ENCODE results near the gene ZNF804A. TPM values are rescaled to one million over a fixed set of nuclear protein-coding genes. Genes with fewer than 3 reads are reported as not detected.

The ZNF804A gene
- total RNA-seq, 1 donor from 2014 or later: 2.7 TPM

DNA sequence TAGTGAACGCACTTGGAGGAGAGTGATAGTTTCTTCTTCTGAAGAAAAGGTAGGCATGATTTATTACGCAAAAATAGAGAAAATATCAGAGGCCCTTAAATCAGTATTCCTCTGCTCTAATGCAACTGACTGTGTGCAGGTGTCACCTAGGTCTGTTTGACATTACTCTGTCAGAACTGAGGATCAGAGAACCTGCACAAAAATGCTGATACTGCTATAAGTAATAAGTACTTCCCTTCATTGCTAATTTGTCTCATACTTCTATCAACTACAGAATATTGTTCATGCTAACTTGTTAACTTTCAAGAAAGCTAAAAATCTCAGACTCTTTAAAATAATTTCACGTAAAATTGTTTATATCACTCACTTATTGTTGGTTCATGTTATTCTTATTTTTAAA, 358.5 kb downstream of the ZNF804A start:
- no peak for TF ChIP-seq CTCF (IDR thresholded peaks at IDR 0.05; ENCODE audit: unreplicated experiment)
- DNase-seq (ENCODE audit: low spot score in 2 of 2, unreplicated experiment in 2 of 2): no peak
- H3K9me3 Mint-ChIP-seq: peaks cover 6% of the 10 kb centered on the region
- no peaks in the 10 kb centered on the region for H3K27me3 Mint-ChIP-seq (ENCODE audit: low read depth)
- H3K4me3 Mint-ChIP-seq: no peak overlapping the region
- H3K36me3 Mint-ChIP-seq: no peaks in the 10 kb centered on the region
- H3K4me1 Mint-ChIP-seq: no peaks in the 10 kb centered on the region
- no peak overlapping the region for H3K27ac Mint-ChIP-seq

GRCh38 chr2:184971546-184972068, 373.3 kb downstream of the ZNF804A start:
- H3K27ac Mint-ChIP-seq: no peak overlapping the region
- H3K4me1 Mint-ChIP-seq: no peaks in the 10 kb centered on the region
- H3K36me3 Mint-ChIP-seq: no peaks in the 10 kb centered on the region
- DNase-seq (ENCODE audit: low spot score in 2 of 2, unreplicated experiment in 2 of 2): no peak
- no peak overlapping the region for H3K4me3 Mint-ChIP-seq
- H3K9me3 Mint-ChIP-seq: no peaks in the 10 kb centered on the region
- H3K27me3 Mint-ChIP-seq (ENCODE audit: low read depth): no peaks in the 10 kb centered on the region
- TF ChIP-seq CTCF (IDR thresholded peaks at IDR 0.05; ENCODE audit: unreplicated experiment): no peak

Measured in mesothelial cell of epicardium (in vitro differentiated cells).